Activated CD4-positive, alpha-beta T cell treated with anti-CD3 and anti-CD28 coated beads, Interleukin-2, amount 50 U/mL, for 4 hours (primary cell): Measurements from ENCODE around the gene C11orf21.

ENCODE experiments used
- DNase-seq, 2 experiments: peaks; one replicate each; pipeline ENCODE4 v3.0.0-alpha.2; 2020

The C11orf21 gene

DNA sequence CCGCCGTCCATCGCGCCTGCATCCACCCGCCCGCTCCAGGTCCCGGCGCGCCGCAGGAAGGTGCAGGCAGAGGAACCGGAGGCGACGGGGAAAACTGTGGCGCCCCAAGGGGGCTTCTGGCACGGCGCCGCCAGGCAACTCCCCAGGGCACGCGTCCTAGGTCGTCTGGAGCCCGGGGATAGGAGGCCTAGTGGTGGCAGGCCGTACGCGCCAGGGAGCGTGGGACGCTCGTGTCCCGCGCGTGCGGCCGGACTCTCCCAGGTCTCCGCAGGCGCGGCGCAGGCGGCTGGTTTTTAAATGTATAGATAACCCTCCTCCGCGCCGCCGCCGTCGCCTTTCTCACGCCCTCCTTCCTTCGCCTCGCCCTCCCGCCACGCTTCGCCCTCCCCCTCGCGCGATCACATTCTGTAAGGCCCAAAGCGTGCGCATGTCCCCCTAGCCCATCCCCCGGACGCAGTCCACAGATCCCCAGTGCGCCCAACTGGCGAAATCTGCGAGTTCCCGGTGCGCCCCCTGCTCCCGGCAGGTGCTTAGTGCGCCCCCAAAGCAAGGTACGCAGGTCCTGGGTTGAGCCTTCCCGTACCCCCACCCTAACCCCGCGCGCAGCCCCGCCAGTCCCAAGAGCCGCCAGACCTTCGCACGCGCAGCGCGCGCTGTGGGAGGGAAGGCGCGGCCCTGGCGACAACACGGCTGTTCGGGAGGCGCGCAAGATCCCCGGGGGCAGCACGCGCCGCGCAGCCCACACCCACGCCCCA lies 31.2 kb downstream of the C11orf21 start, which contains the start of gene ASCL2:
Gene ASCL2, minus strand, starts transcription at position 267 of the 755 bp plus-strand sequence. Its CDS starts 256 bp downstream, at position 11.
- no peak for DNase-seq

DNA sequence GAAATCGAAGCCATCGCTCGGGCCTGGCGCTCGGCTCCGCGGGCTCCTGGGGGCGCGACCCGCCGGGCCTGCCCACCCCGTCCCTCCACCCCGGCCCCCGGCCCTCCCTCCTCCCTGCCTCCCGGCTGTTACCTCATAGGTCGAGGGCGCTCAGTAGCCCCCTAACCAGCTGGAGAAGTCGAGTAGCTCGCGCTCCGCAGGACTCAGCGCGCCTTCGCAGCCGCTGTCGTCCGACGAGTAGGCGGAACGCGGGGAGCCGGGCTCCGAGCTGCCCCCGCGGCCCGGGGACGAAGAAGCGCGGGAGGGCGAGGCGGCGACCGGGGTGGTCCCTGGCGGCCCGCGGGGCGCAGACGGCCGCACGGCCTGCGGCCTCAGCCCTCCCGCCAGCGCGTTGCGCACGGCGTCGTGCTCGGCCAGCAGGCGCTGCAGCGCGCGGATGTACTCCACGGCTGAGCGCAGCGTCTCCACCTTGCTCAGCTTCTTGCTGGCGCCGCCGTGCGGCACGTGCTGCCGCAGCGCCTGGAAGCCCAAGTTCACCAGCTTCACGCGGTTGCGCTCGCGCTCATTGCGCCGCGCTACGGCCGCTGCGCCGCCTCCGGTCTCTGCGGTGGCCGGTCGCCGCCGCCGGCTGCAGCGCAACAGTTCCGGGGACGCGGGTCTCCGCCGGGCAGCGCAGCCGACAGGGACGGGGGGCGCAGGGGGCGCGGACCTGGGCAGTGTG lies 32.0 kb downstream of the C11orf21 start:
- DNase-seq: peak; percentile 26

DNA sequence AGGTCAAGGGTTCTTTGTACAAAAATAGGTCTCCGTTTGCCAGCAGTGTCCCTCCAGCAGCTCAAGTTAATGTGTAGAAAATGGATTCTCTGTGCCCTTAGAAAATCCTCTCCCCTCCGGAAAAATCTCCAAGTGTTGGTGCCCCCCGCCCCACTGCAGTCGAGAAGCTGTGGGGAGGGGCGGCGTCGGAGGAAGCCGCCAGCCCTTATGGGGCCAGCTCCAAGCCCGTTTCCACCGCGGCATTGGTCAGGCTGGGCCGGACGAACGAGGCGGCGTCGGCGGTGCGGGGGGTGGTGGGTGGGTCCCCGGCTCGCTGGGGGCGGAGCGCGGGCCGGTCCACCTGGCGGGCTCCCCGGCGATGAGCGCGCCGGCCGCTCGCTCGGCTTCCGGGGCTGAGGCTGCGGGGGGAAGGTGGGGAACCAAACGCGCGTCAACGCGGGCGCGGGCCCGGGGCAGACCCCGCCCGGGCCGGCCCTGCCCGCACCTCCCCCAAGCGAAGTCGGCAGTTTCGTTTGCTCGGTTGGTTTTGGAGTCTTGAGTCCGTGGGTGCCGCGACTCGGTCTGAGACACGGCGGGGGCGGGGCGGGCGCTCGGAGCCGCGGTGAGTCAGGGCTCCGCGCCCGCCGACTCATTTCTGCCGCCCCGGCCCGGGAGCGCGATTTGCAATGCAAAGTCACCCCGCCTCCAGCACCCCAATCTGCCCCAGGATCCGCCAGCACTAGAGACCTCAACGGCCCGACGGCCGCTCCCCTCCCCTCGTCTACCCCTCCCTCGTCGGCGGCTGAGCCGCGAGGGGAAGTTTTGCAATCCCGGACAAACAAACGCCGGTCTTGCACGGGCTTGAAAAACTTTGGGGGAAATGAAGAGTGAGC lies 32.8 kb downstream of the C11orf21 start:
- DNase-seq: peak; percentile 78 to 84

DNA sequence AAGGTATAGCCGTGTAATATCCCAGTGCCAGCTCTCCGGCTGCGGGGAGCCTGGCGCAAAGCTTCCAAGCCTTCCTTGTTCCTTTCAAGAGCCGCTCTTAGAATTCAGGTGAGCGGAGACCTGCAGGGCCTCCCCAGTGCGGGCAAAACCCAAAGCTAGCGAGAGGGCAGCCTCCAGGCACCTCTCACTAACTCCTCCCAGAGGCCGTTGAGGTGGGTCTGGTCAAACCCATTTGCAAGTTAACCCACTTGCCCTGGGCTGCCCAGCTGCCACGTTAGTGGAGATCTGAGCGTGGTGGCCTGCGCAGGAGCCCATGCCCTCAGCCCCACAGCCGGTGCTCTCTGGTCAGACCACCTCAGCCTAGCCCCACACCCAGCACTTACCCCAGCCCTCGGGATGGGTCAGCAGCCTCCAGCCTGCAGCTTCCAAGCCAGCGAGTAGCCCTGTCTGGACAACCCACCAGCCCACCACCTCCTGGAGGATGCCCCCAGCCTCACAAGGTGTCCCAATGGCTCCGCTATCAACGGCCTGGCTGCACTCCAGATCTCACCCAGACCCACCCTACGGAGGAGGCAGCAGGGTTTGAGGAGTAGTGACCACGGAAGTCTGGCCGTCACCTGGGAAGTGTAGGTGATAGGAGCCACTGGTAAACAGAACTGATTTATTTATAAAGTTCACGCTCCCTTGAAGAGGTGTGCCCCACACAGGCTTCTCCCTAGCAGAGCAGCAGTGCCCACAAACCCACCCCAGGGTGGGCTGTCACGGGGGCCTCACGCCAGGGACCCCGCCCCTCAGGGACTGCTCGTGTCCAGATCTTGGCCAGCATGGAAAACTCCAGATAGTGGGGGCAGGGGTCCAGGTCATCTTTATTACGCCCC lies 33.6 kb downstream of the C11orf21 start:
- DNase-seq: no peak

DNA sequence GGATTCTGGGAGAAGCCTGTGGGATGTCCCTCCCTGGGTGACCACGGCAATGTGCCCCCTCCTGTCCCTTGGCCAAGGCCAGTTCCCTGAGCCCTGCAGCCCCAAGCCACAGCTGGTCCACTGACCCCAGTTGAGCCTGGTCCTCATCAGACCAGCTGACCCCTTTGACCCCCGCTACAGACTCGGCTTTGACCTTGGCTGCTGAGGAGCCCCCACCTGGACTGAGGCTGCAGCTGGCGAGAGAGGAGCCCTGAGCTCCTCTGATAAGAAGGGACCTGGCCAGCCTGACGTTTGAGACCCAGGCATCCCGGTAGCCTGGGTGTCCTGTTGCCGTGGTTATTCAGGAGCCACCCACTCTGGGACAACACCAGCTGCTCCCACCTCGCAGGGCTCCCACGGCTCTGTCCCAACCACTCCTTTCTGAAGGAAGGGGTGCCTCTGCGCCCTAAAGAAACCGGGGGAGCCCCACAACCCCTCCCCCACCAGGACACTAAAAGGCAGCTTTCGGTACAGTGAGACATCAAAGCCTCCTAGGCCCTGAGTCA lies 34.3 kb downstream of the C11orf21 start:
- no peak for DNase-seq

GRCh38 chr11:2266586-2267305 lies 35.0 kb downstream of the C11orf21 start:
- DNase-seq: no peak

- DNase-seq: no peak
Observed at GRCh38 chr11:2265854-2266585, 35.7 kb downstream of the C11orf21 start.

DNA sequence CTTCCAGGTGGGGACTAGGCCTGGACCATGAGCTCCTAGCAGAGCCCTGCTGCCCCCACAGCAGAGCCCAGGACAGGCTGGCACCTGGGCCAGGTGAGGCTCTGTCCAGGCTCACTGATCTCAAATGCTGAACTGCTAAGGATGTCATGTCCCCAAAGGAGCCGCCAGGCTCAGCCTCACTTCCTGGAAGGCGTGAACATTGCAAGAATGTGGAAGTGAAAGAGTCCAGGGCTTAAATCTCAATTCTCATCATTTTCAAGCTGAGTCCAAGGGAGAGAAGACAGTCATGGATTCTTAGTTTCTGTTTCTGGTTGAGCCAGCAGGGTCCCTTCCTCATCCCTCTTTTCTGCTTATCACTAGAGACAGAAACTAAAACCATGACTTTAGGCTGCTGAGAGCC lies 36.3 kb downstream of the C11orf21 start:
- no peak for DNase-seq

DNA sequence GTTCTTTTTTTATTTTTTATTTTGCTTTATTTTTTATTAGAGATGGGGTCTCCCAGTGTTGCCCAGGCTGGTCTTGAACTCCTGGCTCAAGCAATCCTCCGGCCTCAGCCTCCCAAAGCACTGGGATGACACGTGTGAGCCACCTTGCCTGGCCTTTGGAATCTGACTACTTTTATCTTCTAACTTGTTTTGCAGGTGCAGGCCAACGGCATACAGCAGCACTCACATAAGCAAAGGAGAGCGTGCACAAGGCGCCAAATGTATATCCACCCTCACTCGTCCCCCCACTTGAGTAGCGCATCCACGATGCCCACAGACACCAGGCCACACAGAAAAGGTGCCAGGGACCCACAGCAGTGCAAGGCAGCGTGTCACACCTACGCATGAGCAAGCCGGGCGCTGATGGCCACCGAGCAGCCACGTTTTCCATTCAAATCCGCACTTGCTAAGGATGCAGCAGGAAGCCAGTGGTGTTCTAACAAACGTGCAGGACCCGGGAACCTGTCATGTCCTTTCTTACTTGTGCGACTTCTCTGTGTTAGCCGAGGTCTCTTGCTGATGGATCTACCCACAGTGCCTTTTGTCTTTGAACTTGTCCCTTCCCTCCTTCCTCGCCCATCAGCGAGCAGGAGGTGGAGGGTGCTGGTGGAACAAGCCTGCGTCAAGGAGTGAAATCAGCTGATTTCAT lies 37.2 kb downstream of the C11orf21 start:
- no peak for DNase-seq

DNA sequence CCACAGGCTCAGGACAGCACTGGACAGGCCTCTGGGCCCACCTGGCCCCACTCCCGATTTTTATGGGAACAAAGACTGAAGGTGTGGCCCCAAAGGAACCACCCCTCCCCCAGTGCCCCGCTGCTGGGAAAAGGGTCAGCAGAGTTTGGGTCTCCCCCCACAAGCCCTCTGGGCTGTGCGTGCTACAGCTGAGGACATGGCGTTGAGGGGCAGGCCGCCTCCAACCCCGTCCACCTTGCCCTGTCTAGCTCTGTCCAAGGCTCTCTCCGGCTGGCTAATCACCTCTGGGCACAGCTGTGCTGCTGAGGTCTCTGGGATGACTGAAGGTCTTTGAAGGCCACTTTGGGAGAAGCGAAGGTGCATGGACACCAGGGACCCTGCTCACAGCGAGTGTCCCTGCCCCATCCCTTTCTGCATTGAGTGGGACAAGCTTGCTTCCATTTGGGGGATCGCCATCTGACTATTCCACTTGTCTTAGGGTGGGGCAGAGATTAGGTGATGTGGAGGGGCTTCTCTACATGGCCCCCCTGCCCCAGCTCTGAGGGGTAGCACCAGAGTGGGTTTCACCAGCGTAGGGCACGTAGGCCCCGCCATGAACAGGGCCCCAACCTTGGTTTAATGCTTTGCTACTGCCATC lies 37.9 kb downstream of the C11orf21 start:
- DNase-seq: no peak

DNA sequence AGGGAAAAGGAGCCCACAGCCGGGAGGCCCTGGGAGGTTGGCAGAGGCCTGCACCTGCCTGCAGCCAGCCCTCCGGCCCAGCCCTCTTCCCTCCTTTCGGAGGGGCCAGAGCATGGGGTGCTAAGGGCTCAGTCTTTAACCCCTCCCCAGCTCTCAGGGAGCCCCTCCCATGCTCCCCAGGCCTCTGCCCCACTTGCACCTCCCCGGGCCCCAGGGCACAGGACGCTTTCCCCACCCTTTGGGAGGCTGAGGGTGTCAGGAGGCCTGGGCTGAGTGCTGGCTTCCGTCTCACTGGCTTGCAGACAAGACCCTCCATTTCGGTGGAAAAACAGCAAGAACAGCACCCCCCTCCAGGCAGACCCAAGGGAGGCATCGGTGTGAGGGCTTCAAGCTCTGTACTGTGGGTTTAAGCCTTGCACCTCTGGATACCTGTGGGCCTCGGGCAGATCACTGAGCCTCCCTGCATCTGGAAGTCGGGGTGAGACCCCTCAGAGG lies 38.6 kb downstream of the C11orf21 start:
- DNase-seq: no peak

DNA sequence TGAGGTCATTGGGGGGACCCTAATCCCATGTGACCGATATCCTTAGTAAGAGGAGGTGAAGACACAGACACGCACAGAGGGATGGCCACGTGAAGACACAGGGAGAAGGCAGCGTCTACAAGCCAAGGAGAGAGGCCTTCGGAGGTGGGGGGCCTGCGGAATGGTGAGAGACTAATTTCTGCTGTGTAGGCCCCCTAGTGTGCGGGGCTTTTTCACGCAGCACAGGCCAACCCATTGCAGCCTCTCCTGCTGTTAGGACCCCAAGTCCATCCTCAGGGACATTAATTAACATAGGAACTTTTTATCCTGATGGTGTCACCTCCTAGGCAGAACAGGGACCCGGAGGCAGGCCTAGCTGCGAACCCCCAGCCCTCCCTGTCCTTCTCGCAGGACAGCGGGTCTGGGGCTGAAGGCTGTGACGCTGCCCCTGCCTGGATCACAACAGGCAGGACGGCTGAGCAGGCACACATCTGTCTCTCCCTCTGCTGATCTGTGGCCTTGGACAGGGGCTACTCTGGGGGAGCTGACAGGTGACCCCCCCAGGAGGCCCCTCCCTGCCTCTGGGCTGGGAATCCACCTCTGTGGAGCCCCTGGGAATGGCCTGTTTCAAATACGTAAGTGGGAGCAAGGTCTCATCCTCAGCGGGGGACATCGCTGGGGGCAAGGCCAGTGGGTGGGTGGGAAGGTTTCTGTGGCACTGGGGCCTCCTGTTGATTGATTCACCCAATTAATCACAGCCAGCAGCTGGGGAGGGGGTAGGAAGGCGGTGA lies 39.2 kb downstream of the C11orf21 start:
- DNase-seq: no peak

DNA sequence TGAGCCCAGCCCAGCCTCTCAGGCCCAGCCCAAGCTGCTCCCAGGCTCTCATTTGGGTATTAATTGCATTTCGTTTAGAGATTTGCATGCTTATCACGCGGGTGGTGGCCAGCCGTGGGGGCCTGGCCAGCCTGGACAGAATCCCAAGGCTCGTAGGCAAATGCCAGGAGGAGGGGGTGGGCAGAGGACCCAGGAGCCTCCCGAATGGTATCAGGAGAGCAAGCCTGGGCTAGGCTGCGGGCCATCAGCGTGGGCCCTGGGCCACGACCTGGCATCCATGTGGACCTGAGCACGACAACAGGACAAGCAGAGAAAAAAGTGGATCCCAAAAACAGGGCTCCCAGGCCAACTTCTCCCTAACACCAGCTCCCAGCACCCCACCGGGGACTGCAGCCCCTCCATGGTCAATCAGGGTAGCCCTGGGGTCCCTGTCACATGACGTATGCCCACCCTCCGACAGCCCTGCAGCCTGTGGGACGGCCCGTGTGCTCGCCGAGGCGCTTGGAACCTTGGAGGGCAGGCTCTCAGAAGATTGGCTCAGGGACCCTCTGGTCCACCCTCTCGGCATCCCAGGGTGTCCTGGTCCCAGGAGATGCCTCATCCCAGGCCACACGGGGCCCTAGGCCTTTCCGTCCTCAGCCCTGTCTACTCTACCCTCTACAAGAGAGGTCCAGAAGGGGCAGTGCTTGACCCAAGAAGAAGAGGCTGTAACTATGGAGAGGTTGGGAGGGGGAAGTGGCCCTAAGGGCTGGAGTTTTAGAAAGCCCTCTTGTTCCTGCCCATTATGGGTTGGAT lies 40.1 kb downstream of the C11orf21 start:
- DNase-seq: no peak

DNA sequence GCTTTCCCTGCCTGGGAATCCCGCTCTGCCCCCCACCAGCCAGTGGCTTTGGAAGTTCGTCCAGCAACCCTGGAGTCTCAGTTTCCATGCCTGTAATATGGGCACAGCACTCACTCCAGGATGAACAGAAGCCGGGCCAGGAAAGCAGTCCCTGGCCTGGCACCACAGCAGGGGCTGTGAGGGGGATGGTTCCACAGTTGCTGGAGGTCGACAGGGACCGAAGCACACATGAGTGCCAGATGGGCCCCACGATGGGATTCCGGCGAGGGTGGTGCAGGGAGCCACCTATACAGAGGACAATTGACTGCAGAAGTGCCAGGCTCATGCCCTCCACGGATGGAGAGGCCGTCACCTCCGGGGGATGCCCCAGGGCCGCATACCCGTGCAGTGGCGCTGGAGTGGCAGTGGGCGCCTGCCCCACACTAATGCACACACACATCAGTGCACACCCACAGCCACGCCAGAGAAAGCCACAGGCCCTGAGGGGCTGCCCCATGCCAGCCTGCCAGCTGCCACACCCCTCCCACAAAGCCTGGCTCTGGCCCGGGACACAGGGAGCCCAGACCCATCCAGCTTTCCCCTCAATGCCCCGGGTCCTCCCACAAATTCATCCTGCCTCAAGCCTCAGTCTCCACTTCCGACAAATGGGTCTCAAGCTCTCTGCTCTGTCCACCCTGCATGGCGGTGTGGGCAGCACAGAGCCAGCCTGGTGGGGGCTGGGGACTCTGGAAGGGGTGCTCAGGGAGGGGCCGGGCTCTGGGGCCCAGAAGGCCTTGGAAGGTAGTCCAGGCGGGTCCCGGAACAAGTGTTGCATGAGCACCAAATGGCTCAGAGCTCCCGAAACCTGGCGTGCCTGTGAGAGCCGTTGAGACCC lies 41.0 kb downstream of the C11orf21 start:
- no peak for DNase-seq

GRCh38 chr11:2259897-2260451 lies 41.7 kb downstream of the C11orf21 start:
- no peak for DNase-seq

DNA sequence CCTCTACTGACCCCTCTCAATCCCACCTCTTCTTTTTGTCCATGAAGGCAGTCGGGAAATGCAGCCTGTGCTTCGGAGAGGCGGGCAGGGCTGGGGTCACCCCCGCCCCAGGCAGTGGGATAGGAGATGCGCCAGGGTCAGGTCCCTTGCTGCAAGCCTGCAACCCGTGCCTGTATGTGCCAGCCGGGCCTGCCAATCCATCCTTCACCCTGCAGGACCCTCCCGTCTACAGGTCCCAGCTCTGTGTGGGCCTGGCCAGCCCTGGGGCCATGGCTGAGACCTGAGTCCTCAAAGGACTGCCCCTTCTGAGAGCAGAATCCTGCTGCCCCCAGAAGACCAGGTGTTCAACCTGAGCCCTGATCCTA lies 42.3 kb downstream of the C11orf21 start:
- DNase-seq: no peak
